HG02885 (cell line): ENCODE data around the gene GREB1L.

ENCODE experiments used
- ATAC-seq: cut with Tn5 transposase; IDR thresholded peaks from one replicate; pipeline ENCODE4 v1.9.1; 2021; ENCODE audit warnings: mild to moderate bottlenecking; ENCODE audit not compliant: unreplicated experiment, poor library complexity

GREB1L gene

GRCh38 chr18:21468514-21469164, 226.6 kb downstream of the GREB1L start:
- no peak for ATAC-seq

GRCh38 chr18:21472741-21473140, 230.7 kb downstream of the GREB1L start:
- ATAC-seq: no peak

GRCh38 chr18:21474621-21475020, 232.6 kb downstream of the GREB1L start:
- ATAC-seq: no peak

GRCh38 chr18:21479721-21480120, 237.7 kb downstream of the GREB1L start:
- ATAC-seq: no peak

- ATAC-seq: no peak
Observed at GRCh38 chr18:21481739-21482138, 239.7 kb downstream of the GREB1L start.

- no peak for ATAC-seq
Observed at GRCh38 chr18:21483051-21483450, 241.0 kb downstream of the GREB1L start.

GRCh38 chr18:21484851-21485636, 243.0 kb downstream of the GREB1L start:
- ATAC-seq: no peak

GRCh38 chr18:21486905-21487437, 244.9 kb downstream of the GREB1L start:
- no peak for ATAC-seq

GRCh38 chr18:21489119-21489750, 247.2 kb downstream of the GREB1L start:
- ATAC-seq: peak; percentile 76

GRCh38 chr18:21489919-21490495, 248.0 kb downstream of the GREB1L start:
- no peak for ATAC-seq

GRCh38 chr18:21490748-21491147, 248.7 kb downstream of the GREB1L start:
- no peak for ATAC-seq

- ATAC-seq: no peak
Observed at GRCh38 chr18:21496277-21496835, 254.3 kb downstream of the GREB1L start.

- no peak for ATAC-seq
Observed at GRCh38 chr18:21499997-21500396, 258.0 kb downstream of the GREB1L start.

- ATAC-seq: no peak
Observed at GRCh38 chr18:21502661-21503060, 260.6 kb downstream of the GREB1L start.

- no peak for ATAC-seq
Observed at GRCh38 chr18:21507913-21508701, 266.1 kb downstream of the GREB1L start.

- no peak for ATAC-seq
Observed at GRCh38 chr18:21509062-21509461, 267.0 kb downstream of the GREB1L start.

GRCh38 chr18:21513292-21513691, 271.3 kb downstream of the GREB1L start:
- no peak for ATAC-seq

GRCh38 chr18:21513741-21514140, 271.7 kb downstream of the GREB1L start:
- no peak for ATAC-seq

GRCh38 chr18:21522530-21522929, 280.5 kb downstream of the GREB1L start:
- no peak for ATAC-seq

GRCh38 chr18:21525916-21526315, 283.9 kb downstream of the GREB1L start:
- ATAC-seq: no peak
